Measurements from ENCODE around the gene ADAMTS7.
"Not testable (repeated sequence)": the region's sequence is repeated elsewhere in the genome, so short reads cannot be mapped to it uniquely, and the experiment has no call there.

ADAMTS7 gene

GRCh38 chr15:78788016-78788660, 23.1 kb downstream of the ADAMTS7 start:
- Histone ChIP-seq H3K36me3 (ENCODE audit: control insufficient read depth in 1 of 2, insufficient read depth in 2 of 2, low read length in 2 of 2) (peaks cover 19 to 20% of the 10 kb centered on the region in 2 experiments), H2BK12ac (ENCODE audit: low read length) (no peak overlapping the region), H3K9ac (ENCODE audit: low read length) (no peak overlapping the region), H4K12ac (ENCODE audit: low read depth, low read length) (no peak overlapping the region), H3K9me3 (ENCODE audit: insufficient read depth, low read depth, low read length) (no peaks in the 10 kb centered on the region), H2AK5ac (ENCODE audit: low read length) (no peak overlapping the region), H3K4me2 (ENCODE audit: low read length) (no peak overlapping the region), H3K27ac (ENCODE audit: low read depth, low read length) (no peak overlapping the region), H3K14ac (ENCODE audit: low read length) (no peak overlapping the region), H3K4me1 (ENCODE audit: control insufficient read depth in 1 of 2, insufficient read depth in 2 of 2, low read length in 2 of 2) (no peaks in the 10 kb centered on the region), H3K4ac (ENCODE audit: low read depth, low read length) (no peak overlapping the region), H2AFZ (ENCODE audit: insufficient read depth, low read length, poor library complexity) (no peak overlapping the region), H2BK5ac (ENCODE audit: low read depth, low read length, poor library complexity) (no peak overlapping the region), H3K79me2 (ENCODE audit: control insufficient read depth, insufficient read depth, low read length, poor library complexity) (no peaks in the 10 kb centered on the region), H4K8ac (ENCODE audit: low read depth, low read length) (no peak overlapping the region), H3K23ac (ENCODE audit: low read length) (no peak overlapping the region), H4K91ac (ENCODE audit: low read depth, low read length) (no peak overlapping the region), H3K79me1 (ENCODE audit: low read length) (no peaks in the 10 kb centered on the region), H2BK120ac (ENCODE audit: insufficient read depth, low read length, poor library complexity) (no peak overlapping the region), H3K18ac (ENCODE audit: low read length) (no peak overlapping the region), H3K27me3 (ENCODE audit: insufficient read depth, low read length) (no peaks in the 10 kb centered on the region), H3K4me3 (ENCODE audit: low read depth, low read length) (no peak overlapping the region)
- DNase-seq, result no peak
- whole genome bisulfite sequencing (ENCODE audit: extremely low coverage, insufficient coverage, insufficient read length), result no CpG with 5 or more reads among the region's 14 CpGs

GRCh38 chr15:78782402-78782801, 28.9 kb downstream of the ADAMTS7 start:
- not testable (repeated sequence) for H3K4me3 ChIP-seq (ENCODE audit: low read depth, low read length); H3K9me3 ChIP-seq (ENCODE audit: insufficient read depth, low read depth, low read length); H2AK5ac ChIP-seq (ENCODE audit: low read length); DNase-seq; H3K23ac ChIP-seq (ENCODE audit: low read length); H4K91ac ChIP-seq (ENCODE audit: low read depth, low read length); H3K14ac ChIP-seq (ENCODE audit: low read length); H3K79me1 ChIP-seq (ENCODE audit: low read length); H3K9ac ChIP-seq (ENCODE audit: low read length); H3K4ac ChIP-seq (ENCODE audit: low read depth, low read length); H3K4me1 ChIP-seq (ENCODE audit: control insufficient read depth in 1 of 2, insufficient read depth in 2 of 2, low read length in 2 of 2); H2BK5ac ChIP-seq (ENCODE audit: low read depth, low read length, poor library complexity); H4K12ac ChIP-seq (ENCODE audit: low read depth, low read length); H3K36me3 ChIP-seq (ENCODE audit: control insufficient read depth in 1 of 2, insufficient read depth in 2 of 2, low read length in 2 of 2); H3K18ac ChIP-seq (ENCODE audit: low read length); H3K27ac ChIP-seq (ENCODE audit: low read depth, low read length); H3K27me3 ChIP-seq (ENCODE audit: insufficient read depth, low read length); H2BK120ac ChIP-seq (ENCODE audit: insufficient read depth, low read length, poor library complexity); H2BK12ac ChIP-seq (ENCODE audit: low read length); H2AFZ ChIP-seq (ENCODE audit: insufficient read depth, low read length, poor library complexity); H3K4me2 ChIP-seq (ENCODE audit: low read length); H3K79me2 ChIP-seq (ENCODE audit: control insufficient read depth, insufficient read depth, low read length, poor library complexity); H4K8ac ChIP-seq (ENCODE audit: low read depth, low read length)
- WGBS (ENCODE audit: extremely low coverage, insufficient coverage, insufficient read length), result no CpG with 5 or more reads among the region's 2 CpGs

GRCh38 chr15:78781381-78781780, 29.9 kb downstream of the ADAMTS7 start:
- not testable (repeated sequence) for H3K9ac ChIP-seq (ENCODE audit: low read length); H3K4me3 ChIP-seq (ENCODE audit: low read depth, low read length); H2AK5ac ChIP-seq (ENCODE audit: low read length); H3K27ac ChIP-seq (ENCODE audit: low read depth, low read length); H3K18ac ChIP-seq (ENCODE audit: low read length); H2BK120ac ChIP-seq (ENCODE audit: insufficient read depth, low read length, poor library complexity); H4K91ac ChIP-seq (ENCODE audit: low read depth, low read length); H3K79me1 ChIP-seq (ENCODE audit: low read length); H4K8ac ChIP-seq (ENCODE audit: low read depth, low read length); H3K9me3 ChIP-seq (ENCODE audit: insufficient read depth, low read depth, low read length); H2BK5ac ChIP-seq (ENCODE audit: low read depth, low read length, poor library complexity); DNase-seq; H4K12ac ChIP-seq (ENCODE audit: low read depth, low read length); H2AFZ ChIP-seq (ENCODE audit: insufficient read depth, low read length, poor library complexity); H3K4me1 ChIP-seq (ENCODE audit: control insufficient read depth in 1 of 2, insufficient read depth in 2 of 2, low read length in 2 of 2); H3K36me3 ChIP-seq (ENCODE audit: control insufficient read depth in 1 of 2, insufficient read depth in 2 of 2, low read length in 2 of 2); H3K4me2 ChIP-seq (ENCODE audit: low read length); H3K79me2 ChIP-seq (ENCODE audit: control insufficient read depth, insufficient read depth, low read length, poor library complexity); H3K27me3 ChIP-seq (ENCODE audit: insufficient read depth, low read length); H3K14ac ChIP-seq (ENCODE audit: low read length); H3K4ac ChIP-seq (ENCODE audit: low read depth, low read length); H3K23ac ChIP-seq (ENCODE audit: low read length); H2BK12ac ChIP-seq (ENCODE audit: low read length)
- WGBS (ENCODE audit: extremely low coverage, insufficient coverage, insufficient read length), result no CpG with 5 or more reads among the region's 4 CpGs

GRCh38 chr15:78779975-78780374, 31.3 kb downstream of the ADAMTS7 start:
- H3K36me3 ChIP-seq (ENCODE audit: control insufficient read depth in 1 of 2, insufficient read depth in 2 of 2, low read length in 2 of 2); H2BK5ac ChIP-seq (ENCODE audit: low read depth, low read length, poor library complexity); H3K14ac ChIP-seq (ENCODE audit: low read length); H3K18ac ChIP-seq (ENCODE audit: low read length); H2BK120ac ChIP-seq (ENCODE audit: insufficient read depth, low read length, poor library complexity); H2AK5ac ChIP-seq (ENCODE audit: low read length); H4K91ac ChIP-seq (ENCODE audit: low read depth, low read length); H3K4ac ChIP-seq (ENCODE audit: low read depth, low read length); H3K9ac ChIP-seq (ENCODE audit: low read length); H3K23ac ChIP-seq (ENCODE audit: low read length); H4K12ac ChIP-seq (ENCODE audit: low read depth, low read length); H2AFZ ChIP-seq (ENCODE audit: insufficient read depth, low read length, poor library complexity); H3K27me3 ChIP-seq (ENCODE audit: insufficient read depth, low read length); H4K8ac ChIP-seq (ENCODE audit: low read depth, low read length); H2BK12ac ChIP-seq (ENCODE audit: low read length); H3K27ac ChIP-seq (ENCODE audit: low read depth, low read length); DNase-seq; H3K79me2 ChIP-seq (ENCODE audit: control insufficient read depth, insufficient read depth, low read length, poor library complexity); H3K4me2 ChIP-seq (ENCODE audit: low read length); H3K79me1 ChIP-seq (ENCODE audit: low read length); H3K9me3 ChIP-seq (ENCODE audit: insufficient read depth, low read depth, low read length); H3K4me1 ChIP-seq (ENCODE audit: control insufficient read depth in 1 of 2, insufficient read depth in 2 of 2, low read length in 2 of 2); H3K4me3 ChIP-seq (ENCODE audit: low read depth, low read length): not testable (repeated sequence)
- no CpG with 5 or more reads among the region's 9 CpGs for WGBS (ENCODE audit: extremely low coverage, insufficient coverage, insufficient read length)
